Right lobe of liver (tissue), 4 donors: ENCODE data around the gene SLC24A4.

ENCODE experiments used
- POLR2A ChIP-seq: fragments of 450-650 bp; IDR thresholded peaks from one replicate; pipeline ENCODE4 v1.6.1; 2017; ENCODE audit warnings: antibody characterized with exemption, mild to moderate bottlenecking
- TF ChIP-seq, protein P1 (sequence below), 4 donors: fragments of 200-600 bp in 3 of 4; fragments of 450-650 bp in 1 of 4; IDR thresholded peaks; one replicate each; pipeline versions ENCODE4 v1.5.1 to v1.8.0; 2016 to 2022; ENCODE audit warnings: antibody characterized with exemption in 4 of 4, mild to moderate bottlenecking in 2 of 4
- donor health status: DM: no; HTN: no; CAD: no.
- donor health status: DM: no; HTN: no; CAD: no.
- donor health status: DM: no; HTN: yes; CAD: no.

DNA sequence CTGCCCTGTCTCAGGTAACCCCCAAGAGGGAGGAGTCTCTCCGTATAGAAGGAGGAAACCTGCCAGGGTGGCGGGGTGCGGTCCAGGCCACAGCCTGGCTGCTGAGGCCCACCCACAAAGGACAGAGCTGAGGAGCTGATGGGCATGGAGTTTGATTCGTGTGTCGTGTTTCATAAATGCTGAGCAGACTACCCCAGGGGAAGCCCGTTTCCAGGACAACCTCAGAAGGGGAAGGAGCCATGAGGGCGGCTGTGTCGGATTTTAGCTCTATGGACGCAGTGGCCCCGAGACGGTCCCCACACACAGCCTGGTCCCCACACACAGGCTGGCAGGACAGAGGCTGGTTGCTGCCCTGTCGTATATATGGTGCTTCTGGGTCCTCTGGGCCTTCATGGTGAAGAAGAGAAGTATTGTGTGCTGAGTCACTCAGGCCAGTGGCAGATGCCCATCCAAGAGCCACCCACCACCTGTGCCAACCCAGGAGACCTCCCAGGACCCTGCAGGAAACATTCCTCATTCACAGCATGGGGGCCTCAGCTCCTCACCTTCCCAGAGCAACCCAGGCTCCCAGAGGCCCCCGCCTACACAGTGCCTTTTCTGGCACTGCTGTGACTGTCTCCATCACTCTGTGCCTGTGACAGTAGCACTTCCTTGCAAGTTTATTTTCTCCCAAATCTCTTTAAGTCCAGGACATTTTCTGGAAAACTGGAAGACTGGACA lies 127.5 kb downstream of the SLC24A4 start:
- TF ChIP-seq, protein P1, sequence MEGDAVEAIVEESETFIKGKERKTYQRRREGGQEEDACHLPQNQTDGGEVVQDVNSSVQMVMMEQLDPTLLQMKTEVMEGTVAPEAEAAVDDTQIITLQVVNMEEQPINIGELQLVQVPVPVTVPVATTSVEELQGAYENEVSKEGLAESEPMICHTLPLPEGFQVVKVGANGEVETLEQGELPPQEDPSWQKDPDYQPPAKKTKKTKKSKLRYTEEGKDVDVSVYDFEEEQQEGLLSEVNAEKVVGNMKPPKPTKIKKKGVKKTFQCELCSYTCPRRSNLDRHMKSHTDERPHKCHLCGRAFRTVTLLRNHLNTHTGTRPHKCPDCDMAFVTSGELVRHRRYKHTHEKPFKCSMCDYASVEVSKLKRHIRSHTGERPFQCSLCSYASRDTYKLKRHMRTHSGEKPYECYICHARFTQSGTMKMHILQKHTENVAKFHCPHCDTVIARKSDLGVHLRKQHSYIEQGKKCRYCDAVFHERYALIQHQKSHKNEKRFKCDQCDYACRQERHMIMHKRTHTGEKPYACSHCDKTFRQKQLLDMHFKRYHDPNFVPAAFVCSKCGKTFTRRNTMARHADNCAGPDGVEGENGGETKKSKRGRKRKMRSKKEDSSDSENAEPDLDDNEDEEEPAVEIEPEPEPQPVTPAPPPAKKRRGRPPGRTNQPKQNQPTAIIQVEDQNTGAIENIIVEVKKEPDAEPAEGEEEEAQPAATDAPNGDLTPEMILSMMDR (IDR thresholded peaks at IDR 0.05): no peak
- TF ChIP-seq POLR2A: no peak
